ENCODE data around the gene HEATR1.
"Not testable (repeated sequence)": the region's sequence is repeated elsewhere in the genome, so short reads cannot be mapped to it uniquely, and the experiment has no call there.

Gene HEATR1

GRCh38 chr1:236602171-236602570 lies 2.1 kb downstream of the HEATR1 start:
- DNase-seq (ENCODE audit: low read depth in 2 of 2): no peak

- DNase-seq (ENCODE audit: low read depth in 2 of 2): no peak
Observed at GRCh38 chr1:236590553-236591150, 13.7 kb downstream of the HEATR1 start.

GRCh38 chr1:236589531-236589930 lies 14.8 kb downstream of the HEATR1 start:
- no peak for DNase-seq (ENCODE audit: low read depth in 2 of 2)

- DNase-seq (ENCODE audit: low read depth in 2 of 2): no peak
Observed at GRCh38 chr1:236581528-236581927, 22.8 kb downstream of the HEATR1 start.

GRCh38 chr1:236580404-236580803 lies 23.9 kb downstream of the HEATR1 start:
- not testable (repeated sequence) for DNase-seq (ENCODE audit: low read depth in 2 of 2)

GRCh38 chr1:236578661-236579060 lies 25.7 kb downstream of the HEATR1 start:
- DNase-seq (ENCODE audit: low read depth in 2 of 2): no peak

GRCh38 chr1:236577041-236577440 lies 27.3 kb downstream of the HEATR1 start:
- not testable (repeated sequence) for DNase-seq (ENCODE audit: low read depth in 2 of 2)

- DNase-seq (ENCODE audit: low read depth in 2 of 2): no peak
Observed at GRCh38 chr1:236576004-236576403, 28.3 kb downstream of the HEATR1 start.

GRCh38 chr1:236575523-236575922 lies 28.8 kb downstream of the HEATR1 start:
- no peak for DNase-seq (ENCODE audit: low read depth in 2 of 2)

GRCh38 chr1:236568285-236568894 lies 35.9 kb downstream of the HEATR1 start:
- no peak for DNase-seq (ENCODE audit: low read depth in 2 of 2)

- no peak for DNase-seq (ENCODE audit: low read depth in 2 of 2)
Observed at GRCh38 chr1:236565530-236565929, 38.8 kb downstream of the HEATR1 start.

- no peak for DNase-seq (ENCODE audit: low read depth in 2 of 2)
Observed at GRCh38 chr1:236561976-236562375, 42.3 kb downstream of the HEATR1 start.

GRCh38 chr1:236560213-236560771 lies 44.0 kb downstream of the HEATR1 start:
- no peak for DNase-seq (ENCODE audit: low read depth in 2 of 2)

- DNase-seq (ENCODE audit: low read depth in 2 of 2): no peak
Observed at GRCh38 chr1:236558846-236559245, 45.5 kb downstream of the HEATR1 start.

GRCh38 chr1:236558081-236558480 lies 46.2 kb downstream of the HEATR1 start:
- DNase-seq (ENCODE audit: low read depth in 2 of 2): no peak

GRCh38 chr1:236556606-236557005 lies 47.7 kb downstream of the HEATR1 start:
- DNase-seq (ENCODE audit: low read depth in 2 of 2): no peak

- DNase-seq (ENCODE audit: low read depth in 2 of 2): no peak
Observed at GRCh38 chr1:236553370-236553769, 50.9 kb downstream of the HEATR1 start.

GRCh38 chr1:236552901-236553300 lies 51.4 kb downstream of the HEATR1 start:
- no peak for DNase-seq (ENCODE audit: low read depth in 2 of 2)

GRCh38 chr1:236552096-236552495 lies 52.2 kb downstream of the HEATR1 start:
- no peak for DNase-seq (ENCODE audit: low read depth in 2 of 2)

- no peak for DNase-seq (ENCODE audit: low read depth in 2 of 2)
Observed at GRCh38 chr1:236550961-236551851, 53.1 kb downstream of the HEATR1 start.

- DNase-seq (ENCODE audit: low read depth in 2 of 2): no peak
Observed at GRCh38 chr1:236548452-236548851, 55.9 kb downstream of the HEATR1 start.

- no peak for DNase-seq (ENCODE audit: low read depth in 2 of 2)
Observed at GRCh38 chr1:236545621-236546169, 58.6 kb downstream of the HEATR1 start.
